GM19397 (cell line): ENCODE results near the gene SOCS1.
"Not testable (repeated sequence)": the region's sequence is repeated elsewhere in the genome, so short reads cannot be mapped to it uniquely, and the experiment has no call there.

Experiments used
- ATAC-seq: cut with Tn5 transposase; IDR thresholded peaks from one replicate; pipeline ENCODE4 v1.9.1; 2021; ENCODE audit warnings: mild to moderate bottlenecking, moderate library complexity; ENCODE audit not compliant: unreplicated experiment

SOCS1 gene

DNA sequence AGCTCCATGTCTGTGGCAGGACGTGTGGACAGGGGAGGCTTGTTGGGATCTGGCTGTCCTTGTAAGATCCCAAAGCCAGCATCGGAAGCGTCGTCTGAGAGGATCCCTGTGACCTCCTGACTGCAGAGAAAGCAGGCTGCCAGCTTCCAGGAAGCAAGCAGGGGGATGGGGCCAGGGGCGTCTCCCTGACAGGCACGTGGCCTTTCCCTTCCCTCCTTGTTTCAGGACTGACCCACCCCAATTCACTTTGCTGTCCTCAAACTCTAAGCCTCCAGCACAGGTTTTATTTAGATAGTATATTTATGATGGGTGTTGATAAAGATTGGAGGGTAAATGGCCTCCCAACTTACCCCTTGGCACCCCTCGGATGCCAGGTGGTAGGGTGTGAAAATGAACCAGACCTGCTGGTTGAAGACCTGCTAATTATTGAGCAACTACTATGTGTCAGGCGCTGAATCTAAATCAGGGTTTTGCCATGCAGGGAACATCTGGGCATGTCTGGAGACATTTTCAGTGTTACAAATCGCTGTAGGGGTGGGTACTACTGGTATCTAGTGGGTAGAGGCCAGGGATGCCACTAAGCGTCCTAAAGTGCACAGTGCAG, 24.5 kb downstream of the SOCS1 start:
- no peak for ATAC-seq

- no peak for ATAC-seq
These were observed 26.1 kb downstream of the SOCS1 start for GRCh38 chr16:11229906-11230305.

DNA sequence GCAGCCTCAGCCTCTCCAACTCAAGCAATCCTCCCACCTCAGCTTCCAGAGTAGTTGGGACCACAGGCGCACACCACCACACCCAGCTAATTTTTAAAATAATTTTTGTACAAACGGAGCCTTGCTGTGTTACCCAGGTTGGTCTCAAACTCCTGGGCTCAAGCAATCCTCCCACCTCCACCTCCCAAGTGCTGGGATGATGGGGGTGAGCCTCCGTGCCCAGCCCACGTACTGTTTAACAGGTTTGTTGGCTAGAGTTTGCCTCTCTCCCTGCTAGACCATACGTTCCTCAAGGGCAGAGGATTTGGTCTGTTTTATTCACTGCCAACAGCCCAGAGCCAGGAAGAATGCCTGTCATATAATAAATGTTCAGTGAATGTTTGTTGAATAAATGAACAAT, 26.6 kb downstream of the SOCS1 start:
- ATAC-seq = no peak

DNA sequence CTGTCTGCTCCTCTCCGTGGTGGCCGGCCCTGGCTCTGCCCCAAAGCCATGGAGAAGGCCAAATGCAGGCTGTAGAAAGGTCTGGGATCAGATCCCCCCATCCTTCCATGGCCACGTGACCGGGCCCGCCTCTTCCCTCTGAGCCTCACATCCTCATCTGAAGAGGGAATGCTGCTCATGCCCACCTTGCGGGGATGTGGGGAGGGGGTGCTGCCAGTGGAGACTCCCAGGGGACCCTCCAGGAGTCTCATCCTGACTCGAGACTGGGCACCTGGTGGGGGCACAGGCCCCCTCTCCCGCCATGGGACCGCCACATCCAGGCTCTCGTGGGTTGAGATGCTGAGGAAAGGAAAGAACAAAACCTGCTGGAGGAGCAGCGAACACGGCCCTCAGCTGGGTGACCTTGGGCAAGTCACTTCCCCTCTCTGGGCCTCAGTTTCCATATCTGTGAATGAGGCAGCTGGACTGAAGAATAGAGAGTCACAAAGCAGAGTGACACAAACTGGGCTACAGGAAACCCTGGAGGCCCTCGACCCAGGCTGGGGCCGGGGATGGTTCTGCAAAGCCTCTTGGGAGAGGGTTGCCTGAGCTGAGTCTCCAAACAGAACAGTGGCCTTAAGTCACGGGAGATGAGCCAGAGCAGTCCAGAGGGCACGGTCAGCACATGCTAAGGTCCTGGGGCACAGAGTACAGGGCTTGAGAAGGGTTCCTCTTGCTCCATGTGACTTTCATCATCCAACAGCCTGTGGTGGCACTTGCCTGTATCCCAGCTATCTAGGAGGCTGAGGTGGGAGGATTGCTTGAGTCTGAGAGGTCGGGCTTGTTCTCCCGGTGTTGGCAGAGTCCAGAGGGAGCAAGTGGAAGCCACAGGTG, 30.1 kb downstream of the SOCS1 start:
- no peak for ATAC-seq

DNA sequence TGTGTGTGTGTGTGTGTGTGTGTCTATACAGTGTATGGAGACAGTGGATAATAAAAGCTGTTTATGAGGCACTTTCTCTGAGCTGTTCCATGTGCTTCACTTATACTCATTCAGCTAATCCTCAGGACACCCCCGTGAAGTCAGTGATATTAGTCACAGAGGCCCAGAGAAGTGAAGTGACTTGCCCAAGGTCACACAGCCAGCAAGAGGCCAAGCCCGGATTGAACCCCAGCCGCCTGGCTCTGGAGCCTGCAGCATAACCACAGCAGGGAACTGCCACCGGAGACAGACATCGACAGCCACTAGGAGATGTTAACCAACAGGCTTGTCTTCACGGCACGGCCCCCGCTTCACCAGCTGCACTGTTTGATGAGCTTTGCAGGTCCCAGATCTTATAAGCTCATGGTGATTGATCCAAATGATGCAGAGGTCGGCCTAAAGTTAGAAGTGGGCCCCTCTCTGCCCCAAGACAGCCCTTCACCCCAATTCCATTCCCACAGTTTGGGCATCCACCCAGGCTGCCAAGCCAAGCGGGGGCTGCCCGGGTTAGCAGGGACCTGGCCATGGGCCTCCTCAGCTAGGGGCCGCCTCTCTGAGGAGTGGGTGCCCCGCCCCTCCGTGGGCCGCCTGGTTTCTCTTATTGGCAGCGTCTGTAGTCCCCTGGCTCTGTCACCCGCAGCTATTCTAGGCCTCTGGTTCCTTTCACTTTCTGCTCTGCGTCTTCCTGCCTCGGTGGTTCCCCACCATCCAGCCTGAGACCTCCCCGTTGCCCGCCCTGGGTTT, 30.9 kb downstream of the SOCS1 start:
- peak; percentile 84 for ATAC-seq

DNA sequence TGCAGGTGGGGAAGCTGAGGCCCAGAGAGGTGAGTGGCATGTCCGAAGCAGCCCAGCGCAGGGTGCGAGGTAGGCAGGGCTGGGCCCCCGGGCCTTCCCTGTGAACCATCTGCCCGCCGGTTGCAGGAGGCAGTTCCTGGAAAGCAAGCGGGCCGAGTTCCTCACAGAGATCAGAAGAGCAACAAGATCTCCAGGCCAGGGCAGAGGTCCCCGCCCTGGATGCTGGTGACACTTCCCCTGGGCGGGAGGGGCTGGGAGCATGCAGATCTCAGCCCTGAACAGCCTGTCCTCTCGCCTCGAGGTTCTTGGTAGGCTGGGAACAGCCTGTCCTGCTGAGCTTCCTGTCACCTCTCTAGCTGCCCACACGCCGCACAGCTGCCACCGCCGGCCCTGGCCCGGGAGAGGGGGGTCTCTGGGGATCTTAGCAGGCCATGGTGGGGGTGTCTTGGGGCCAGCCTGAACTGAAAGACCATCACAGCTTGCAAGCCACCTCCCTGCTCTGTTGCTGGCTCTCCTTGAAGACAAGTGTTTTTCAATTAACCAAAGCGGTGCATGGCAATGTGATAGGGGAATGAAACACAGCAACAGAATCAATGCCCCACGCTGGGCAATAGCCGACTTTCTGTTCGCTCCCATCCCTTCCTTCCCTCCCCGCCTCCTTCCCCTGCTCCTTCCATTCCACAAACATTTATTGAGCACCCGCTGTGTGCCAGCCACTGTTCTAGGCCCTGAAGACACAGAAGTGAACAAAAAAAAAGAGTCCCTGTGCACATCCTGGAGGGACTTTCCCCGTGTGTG, 31.7 kb downstream of the SOCS1 start:
- ATAC-seq = peak; percentile 41

- ATAC-seq = not testable (repeated sequence)
These were observed 35.5 kb downstream of the SOCS1 start for GRCh38 chr16:11220507-11220906.

DNA sequence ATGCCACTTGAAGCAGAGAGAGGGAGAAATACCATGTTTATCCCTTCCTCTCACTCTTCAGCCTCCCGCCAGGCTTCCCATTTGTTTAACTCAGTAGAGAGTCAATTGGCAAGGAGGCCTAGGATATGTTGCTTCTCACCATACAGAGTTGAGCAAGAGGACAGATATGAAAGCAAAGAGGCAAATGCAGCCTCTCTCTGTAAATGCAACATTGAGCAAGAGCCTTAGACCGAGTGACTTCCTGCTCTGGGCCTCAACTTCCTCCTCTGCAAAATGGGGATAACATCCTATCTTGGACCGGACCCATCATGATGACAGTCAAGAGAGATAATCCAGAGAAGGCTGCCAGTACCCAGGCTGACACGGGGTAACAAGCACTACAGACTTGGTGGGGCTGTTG, 36.8 kb downstream of the SOCS1 start:
- no peak for ATAC-seq

- no peak for ATAC-seq
These were observed 37.4 kb downstream of the SOCS1 start for GRCh38 chr16:11218604-11218962.

GRCh38 chr16:11217651-11218603, 38.1 kb downstream of the SOCS1 start:
- ATAC-seq = no peak

GRCh38 chr16:11215935-11216556, 40.0 kb downstream of the SOCS1 start:
- no peak for ATAC-seq

- no peak for ATAC-seq
These were observed 42.2 kb downstream of the SOCS1 start for GRCh38 chr16:11213799-11214198.

DNA sequence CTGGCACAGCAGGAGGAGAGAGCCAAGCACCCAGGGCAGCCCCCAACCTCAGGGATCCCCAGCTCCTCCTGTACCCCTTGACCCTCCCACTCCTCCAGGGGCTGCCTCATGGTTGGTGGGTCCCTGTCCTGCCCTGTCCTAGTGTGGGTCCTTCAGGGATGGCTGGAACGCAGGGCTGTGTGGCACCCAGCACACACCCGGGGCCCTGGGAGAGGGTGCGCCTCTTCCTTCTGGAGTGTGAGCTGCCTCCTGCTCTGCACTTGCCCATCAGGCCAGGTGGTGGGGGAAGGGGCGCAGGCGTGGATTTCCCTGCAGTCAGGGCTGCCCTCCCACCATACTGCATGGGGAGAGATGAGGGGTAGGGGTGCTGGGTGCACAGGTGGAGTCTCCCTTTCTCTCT, 42.6 kb downstream of the SOCS1 start:
- ATAC-seq = no peak

GRCh38 chr16:11212798-11213196, 43.2 kb downstream of the SOCS1 start:
- ATAC-seq = no peak

DNA sequence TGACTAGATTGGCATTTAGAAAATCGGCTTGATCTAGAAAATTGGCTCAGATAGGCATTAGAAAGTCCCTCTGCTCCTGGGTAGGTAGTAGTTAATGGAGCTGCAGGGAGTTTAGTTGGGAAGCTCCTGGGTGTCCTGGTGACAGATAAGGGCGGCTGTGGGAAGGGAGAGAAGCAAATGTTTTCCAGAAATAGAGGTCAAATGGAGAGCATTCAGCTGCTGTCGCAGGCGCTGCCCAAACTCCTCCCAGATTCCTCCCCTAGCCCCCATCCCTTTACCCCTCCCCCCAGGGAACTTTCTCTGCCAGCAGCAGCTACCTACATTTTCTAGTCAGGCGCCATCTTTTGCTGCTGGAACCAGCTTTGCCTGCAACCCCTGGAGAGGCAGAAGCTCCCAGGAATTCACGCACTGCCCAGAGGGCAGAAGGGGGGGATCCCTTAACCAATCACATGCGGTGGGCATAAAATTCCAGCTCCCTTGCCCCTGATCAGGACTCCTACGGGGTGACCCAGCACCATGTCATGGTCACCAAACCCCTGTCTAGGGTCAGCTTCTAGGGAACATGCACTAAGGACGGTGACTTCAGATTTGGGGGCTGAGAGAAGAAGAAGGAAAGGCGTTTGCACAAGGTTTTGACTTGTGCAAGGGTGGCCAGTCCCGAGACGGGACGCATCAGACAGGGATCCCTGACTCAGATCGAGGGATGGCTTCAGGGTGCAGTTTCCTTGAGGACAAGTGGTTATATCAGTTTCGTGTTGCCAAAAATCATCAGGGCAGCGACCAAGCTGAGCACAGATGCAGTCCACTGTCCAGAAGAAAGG, 43.8 kb downstream of the SOCS1 start:
- ATAC-seq = no peak

DNA sequence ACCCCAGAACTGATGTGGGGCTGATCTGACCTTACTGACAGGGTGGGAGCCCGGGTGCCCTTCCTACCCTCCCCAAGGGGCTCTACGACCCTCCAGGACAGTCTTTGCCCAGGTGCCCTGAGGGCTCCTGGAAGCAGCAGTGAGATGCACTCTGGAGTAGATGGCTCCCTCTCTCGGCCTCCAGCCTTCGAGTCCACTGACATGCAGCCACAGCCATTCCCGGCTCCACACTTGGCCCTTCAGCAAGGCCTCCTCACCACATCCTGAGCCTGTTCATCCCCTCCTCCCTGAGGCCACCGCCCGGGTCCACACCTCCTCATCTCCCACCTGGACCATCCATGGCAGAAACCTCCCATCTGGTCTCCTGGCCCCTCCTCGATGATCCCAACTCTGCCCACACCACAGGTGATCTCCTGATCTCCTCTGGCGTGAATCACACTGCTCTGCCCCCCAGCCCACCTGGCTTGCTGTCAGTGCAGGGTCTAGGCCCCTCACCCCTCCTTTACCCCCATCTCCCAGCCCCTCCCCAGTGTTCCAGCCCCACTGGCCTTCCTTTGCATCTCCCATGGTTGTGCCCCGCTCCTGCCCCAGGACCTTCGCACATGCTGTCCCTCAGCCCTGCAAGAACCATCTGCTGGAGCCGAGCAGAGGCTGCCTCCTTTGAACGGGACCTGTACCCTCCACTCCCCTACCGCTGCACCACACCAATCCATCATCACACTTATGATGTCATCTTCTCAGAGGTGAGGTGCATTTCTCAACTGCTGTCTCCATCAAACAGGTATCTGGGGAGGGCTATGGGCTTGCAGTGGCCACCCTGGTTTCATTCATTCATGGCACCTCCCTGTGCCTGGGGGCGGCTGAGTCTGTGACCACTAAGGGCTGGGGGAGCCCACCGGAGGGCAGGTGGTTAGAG, 44.7 kb downstream of the SOCS1 start:
- no peak for ATAC-seq

DNA sequence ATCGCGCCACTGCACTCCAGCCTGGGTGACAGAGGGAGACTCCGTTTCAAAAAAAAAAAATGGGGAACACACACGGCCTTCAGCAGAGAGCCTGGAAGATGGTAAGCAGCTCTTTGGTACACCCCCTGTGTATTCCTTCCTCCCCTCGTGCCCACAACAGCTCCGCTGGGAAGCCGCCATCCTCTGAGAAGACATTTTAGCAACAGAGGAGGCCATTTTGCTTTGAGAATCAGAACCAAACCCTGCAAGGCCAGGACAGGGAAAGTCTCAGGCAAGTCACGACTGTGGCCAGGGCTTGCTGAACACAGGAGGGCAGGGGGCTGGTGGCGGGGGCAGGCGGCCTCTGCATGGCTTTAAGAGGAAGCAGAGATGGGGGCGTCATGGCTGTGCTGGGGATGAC, 45.7 kb downstream of the SOCS1 start:
- no peak for ATAC-seq
